SU-DHL-6 (cell line): ENCODE measurements around the gene LRRC26.
"Not testable (repeated sequence)": the region's sequence is repeated elsewhere in the genome, so short reads cannot be mapped to it uniquely, and the experiment has no call there.

Experiments used
- CTCF ChIP-seq: fragments of 200-600 bp; sonication (generic); IDR thresholded peaks from one replicate; pipeline ENCODE4 v1.5.1; 2017; ENCODE audit warnings: antibody characterized with exemption, mild to moderate bottlenecking, low read length, moderate library complexity; ENCODE audit not compliant: insufficient read depth, poor library complexity, severe bottlenecking
- EZH2phosphoT487 ChIP-seq: fragments of 200-600 bp; sonication (generic), shearing (Covaris generic); conservative IDR thresholded peaks from 2 replicates; pipeline ENCODE4 v1.6.1; 2018; ENCODE audit warnings: mild to moderate bottlenecking, antibody characterized with exemption, low read length, moderate library complexity, mixed read lengths

- not testable (repeated sequence) for TF ChIP-seq CTCF, EZH2phosphoT487
These were observed 34.7 kb downstream of the LRRC26 start for GRCh38 chr9:137135154-137135553.
